GM19468 (cell line): ENCODE measurements around the gene POGLUT2.

Source experiments
- ATAC-seq: cut with Tn5 transposase; IDR thresholded peaks from one replicate; pipeline ENCODE4 v1.9.1; 2021; ENCODE audit warnings: mild to moderate bottlenecking, moderate library complexity, moderate number of reproducible peaks; ENCODE audit not compliant: unreplicated experiment; ENCODE audit errors: extremely low read depth

Gene POGLUT2

GRCh38 chr13:102798581-102799425, at the start of gene POGLUT2, which contains the start of gene BIVM:
POGLUT2 (minus strand) TSS chr13:102798976; CDS start chr13:102798670, 306 bp downstream.
BIVM (plus strand) TSS chr13:102799119; CDS start chr13:102807268, 8,149 bp downstream.
- ATAC-seq: peak; percentile 82

- no peak for ATAC-seq
These were observed 48.8 kb upstream of the POGLUT2 start for GRCh38 chr13:102847272-102848234.

- peak; percentile 34 for ATAC-seq
These were observed 47.7 kb upstream of the POGLUT2 start for GRCh38 chr13:102846261-102847015.

GRCh38 chr13:102845630-102846260, 47.0 kb upstream of the POGLUT2 start, which contains the start of gene ERCC5:
ERCC5 (plus strand) TSS chr13:102846032; CDS start chr13:102846267, 235 bp downstream.
- ATAC-seq: peak; percentile 79

DNA sequence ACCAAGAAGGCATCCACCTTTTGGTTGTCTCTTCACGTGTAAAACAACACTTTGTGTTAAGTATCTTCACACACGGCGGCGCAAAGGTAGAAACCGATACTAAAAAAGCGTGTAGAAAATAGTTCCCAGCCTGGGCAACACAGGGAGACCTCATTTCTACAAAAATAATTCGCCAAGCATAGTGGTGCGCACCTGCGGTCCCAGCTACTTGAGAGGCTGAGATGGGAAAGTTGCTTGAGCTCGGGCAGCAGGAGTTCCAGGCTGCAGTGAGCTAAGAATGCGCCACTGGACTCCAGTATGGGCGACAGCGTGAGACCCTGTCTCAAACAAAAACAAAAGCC, 46.5 kb upstream of the POGLUT2 start:
- no peak for ATAC-seq

DNA sequence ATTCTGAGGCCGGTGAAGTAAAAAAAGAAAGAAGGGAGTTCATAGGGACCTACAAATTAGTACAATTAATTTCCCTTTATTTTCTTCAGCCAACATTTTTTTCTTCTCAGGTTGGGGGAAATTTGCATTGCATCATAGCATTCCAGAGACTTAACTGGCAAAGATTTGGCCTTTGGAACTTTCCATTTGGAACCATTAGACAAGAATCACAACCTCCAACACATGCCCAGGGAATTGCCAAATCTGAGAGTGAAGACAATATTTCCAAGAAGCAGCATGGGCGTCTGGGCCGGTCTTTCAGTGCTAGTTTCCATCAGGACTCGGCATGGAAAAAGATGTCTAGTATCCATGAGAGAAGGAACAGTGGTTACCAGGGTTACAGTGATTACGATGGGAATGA, 40.7 kb upstream of the POGLUT2 start:
- no peak for ATAC-seq

GRCh38 chr13:102838982-102839381, 40.2 kb upstream of the POGLUT2 start:
- ATAC-seq: no peak

DNA sequence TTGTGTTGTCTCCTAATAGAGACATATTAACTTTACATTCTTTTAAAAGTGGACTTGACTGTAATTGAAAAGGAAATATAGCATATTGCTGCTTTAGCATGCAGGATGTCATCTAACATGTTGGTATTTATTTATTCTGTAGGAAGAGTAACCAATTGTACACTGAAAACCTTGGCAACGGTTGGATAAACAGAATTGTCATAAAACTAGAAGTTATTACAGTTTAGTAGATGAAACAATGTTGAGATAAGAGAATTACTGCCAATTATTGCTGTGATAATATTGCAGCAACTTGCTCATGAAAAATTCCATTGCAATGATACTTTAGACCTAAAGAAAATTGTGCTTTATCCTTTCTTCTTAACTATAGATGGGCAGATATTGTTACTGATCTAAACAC, 39.5 kb upstream of the POGLUT2 start:
- no peak for ATAC-seq

GRCh38 chr13:102836471-102836870, 37.7 kb upstream of the POGLUT2 start:
- ATAC-seq: no peak

GRCh38 chr13:102830646-102831045, 31.9 kb upstream of the POGLUT2 start:
- ATAC-seq: no peak

GRCh38 chr13:102825921-102826706, 27.3 kb upstream of the POGLUT2 start:
- ATAC-seq: no peak

DNA sequence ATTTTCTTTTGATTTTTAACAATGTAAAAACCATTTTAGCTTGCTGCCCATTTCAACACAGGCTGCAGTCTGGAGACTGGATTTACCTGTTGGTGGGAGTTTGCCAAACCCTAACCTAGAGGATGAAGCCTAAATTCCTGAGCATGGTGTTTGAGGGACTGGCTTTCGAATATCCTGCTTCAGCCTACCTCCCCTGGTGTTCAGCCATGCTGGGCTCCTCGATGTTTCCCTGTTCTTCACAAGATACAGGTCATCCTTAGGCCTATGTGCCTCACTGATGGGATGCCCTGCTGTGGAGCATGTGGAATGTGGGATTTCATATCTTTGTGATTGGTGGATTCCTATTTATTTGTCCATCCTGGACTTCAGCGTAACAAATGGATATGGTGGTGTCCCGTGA, 26.6 kb upstream of the POGLUT2 start:
- no peak for ATAC-seq

- no peak for ATAC-seq
These were observed 19.1 kb upstream of the POGLUT2 start for GRCh38 chr13:102817907-102818306.

DNA sequence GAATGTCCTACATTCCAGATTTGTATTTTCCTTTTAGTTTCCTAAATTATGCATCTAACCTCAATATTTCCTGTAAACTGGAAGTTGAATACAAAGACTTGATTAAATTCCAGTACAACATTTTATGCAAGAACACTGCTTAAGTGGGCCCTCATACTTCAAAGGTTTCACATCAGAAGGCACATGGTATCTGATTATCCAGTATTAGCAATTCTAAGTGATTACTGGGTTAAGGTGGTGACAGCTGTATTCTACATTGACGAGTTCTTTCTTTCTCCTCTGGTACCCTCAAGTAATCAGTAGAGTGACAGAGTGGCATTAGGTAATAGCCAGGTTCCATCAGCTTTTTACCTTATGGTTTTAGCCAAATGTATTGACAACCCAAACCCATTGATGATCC, 18.5 kb upstream of the POGLUT2 start:
- ATAC-seq: no peak

GRCh38 chr13:102816708-102817107, 17.9 kb upstream of the POGLUT2 start:
- ATAC-seq: no peak

GRCh38 chr13:102815788-102816187, 17.0 kb upstream of the POGLUT2 start:
- no peak for ATAC-seq

- no peak for ATAC-seq
These were observed 16.0 kb upstream of the POGLUT2 start for GRCh38 chr13:102814793-102815192.

GRCh38 chr13:102814025-102814607, 15.3 kb upstream of the POGLUT2 start:
- no peak for ATAC-seq
